Hematopoietic multipotent progenitor cell treated with erythropoietin and hydrocortisone succinate and interleukin-3 and kit ligand, for 8 days (in vitro differentiated cells): ENCODE data around the gene NGFR.
"Not testable (repeated sequence)": the region's sequence is repeated elsewhere in the genome, so short reads cannot be mapped to it uniquely, and the experiment has no call there.

Experiments
- DNase-seq: peaks from one replicate; pipeline ENCODE4 v3.0.0-alpha.2; 2015

Gene NGFR

GRCh38 chr17:49547566-49547965, 52.5 kb downstream of the NGFR start:
- DNase-seq = no peak

- no peak for DNase-seq
Measured at GRCh38 chr17:49548051-49548505, 53.0 kb downstream of the NGFR start.

GRCh38 chr17:49548506-49549310, 53.6 kb downstream of the NGFR start:
- peak; percentile 22 for DNase-seq

- DNase-seq = no peak
Measured at GRCh38 chr17:49549311-49549605, 54.2 kb downstream of the NGFR start.

GRCh38 chr17:49549691-49550678, 54.9 kb downstream of the NGFR start:
- DNase-seq = no peak

- DNase-seq = not testable (repeated sequence)
Measured at GRCh38 chr17:49550764-49551163, 55.7 kb downstream of the NGFR start.

- DNase-seq = no peak
Measured at GRCh38 chr17:49551221-49552069, 56.4 kb downstream of the NGFR start.

GRCh38 chr17:49552070-49552751, 57.1 kb downstream of the NGFR start:
- DNase-seq = no peak

GRCh38 chr17:49553676-49554335, 58.7 kb downstream of the NGFR start:
- DNase-seq = no peak

GRCh38 chr17:49554694-49555494, 59.8 kb downstream of the NGFR start:
- no peak for DNase-seq

GRCh38 chr17:49555495-49556222, 60.6 kb downstream of the NGFR start:
- no peak for DNase-seq

GRCh38 chr17:49556223-49556943, 61.3 kb downstream of the NGFR start:
- peak; percentile 64 for DNase-seq

GRCh38 chr17:49557312-49558024, 62.4 kb downstream of the NGFR start:
- peak; percentile 73 for DNase-seq
